ENCODE measurements around the gene TMEM17. TPM values are rescaled to one million over a fixed set of nuclear protein-coding genes. Genes with fewer than 3 reads are reported as not detected.
"Not testable (repeated sequence)": the region's sequence is repeated elsewhere in the genome, so short reads cannot be mapped to it uniquely, and the experiment has no call there.

Gene TMEM17
- total RNA-seq, 1 experiment from 2014 or later = 3.9 TPM

- Histone ChIP-seq H3K27me3 (replicated peaks) (no peaks in the 10 kb centered on the region), H3K9me3 (replicated peaks) (no peaks in the 10 kb centered on the region), H3K27ac (no peak overlapping the region), H3K36me3 (no peaks in the 10 kb centered on the region), H3K4me1 (replicated peaks) (peaks cover 12% of the 10 kb centered on the region), H3K4me3 (no peak overlapping the region)
- DNase-seq (ENCODE audit: low read depth in 1 of 2, low spot score in 2 of 2) = no peak
Measured at GRCh38 chr2:62527478-62528210, 21.6 kb upstream of the TMEM17 start.

DNA sequence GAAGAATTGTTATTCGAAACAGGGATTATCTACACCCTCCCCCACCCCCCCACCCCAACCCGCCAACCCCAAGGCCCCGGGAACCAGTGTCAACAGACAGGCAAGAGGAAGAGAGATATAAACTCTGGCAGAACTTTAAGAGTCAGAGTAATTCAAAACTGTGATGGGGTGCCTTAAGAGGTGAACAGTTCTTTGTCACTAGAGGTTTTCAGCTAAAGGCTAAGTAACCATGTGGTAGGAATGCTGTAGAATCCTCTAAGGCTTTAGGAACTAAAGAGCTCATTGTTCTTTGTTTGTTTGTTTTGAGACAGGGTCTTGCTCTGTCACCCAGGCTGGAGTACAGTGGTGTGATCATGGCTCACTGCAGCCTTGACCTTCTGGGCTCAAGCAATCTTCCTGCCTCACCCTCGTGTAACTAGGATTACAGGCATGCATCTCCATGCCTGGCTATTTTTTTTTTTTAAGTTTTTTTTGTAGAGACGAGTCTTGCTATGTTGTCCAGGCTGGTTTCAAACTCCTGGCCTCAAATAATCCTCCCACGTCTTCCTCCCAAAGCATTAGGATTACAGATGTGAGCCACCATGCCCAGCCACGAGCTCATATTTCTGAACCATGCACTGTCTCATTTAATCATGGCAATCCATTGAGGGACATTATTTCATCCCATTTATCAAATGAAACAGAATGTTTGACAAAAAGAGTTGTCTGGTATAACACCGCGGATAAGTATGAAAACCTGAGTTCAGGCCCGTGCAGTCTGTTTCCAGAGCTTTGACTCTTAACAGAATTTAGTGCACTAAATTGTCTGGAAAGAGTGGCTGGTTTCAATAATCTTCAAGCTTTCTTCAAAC is 20.8 kb upstream of the TMEM17 start:
- H3K27ac ChIP-seq = no peak overlapping the region
- no peak overlapping the region for H3K4me3 ChIP-seq
- H3K36me3 ChIP-seq = no peaks in the 10 kb centered on the region
- H3K27me3 ChIP-seq (replicated peaks) = no peaks in the 10 kb centered on the region
- peak in 1 of 2 experiments; percentile 47 for DNase-seq (ENCODE audit: low read depth in 1 of 2, low spot score in 2 of 2)
- H3K4me1 ChIP-seq (replicated peaks) = peaks cover 12% of the 10 kb centered on the region
- no peaks in the 10 kb centered on the region for H3K9me3 ChIP-seq (replicated peaks)

GRCh38 chr2:62525549-62526269 is 19.7 kb upstream of the TMEM17 start:
- Histone ChIP-seq H3K27ac (no peak overlapping the region; the same call in 1 of the 2 replicates), H3K9me3 (replicated peaks) (no peaks in the 10 kb centered on the region), H3K27me3 (replicated peaks) (no peaks in the 10 kb centered on the region), H3K4me1 (replicated peaks) (peaks cover 12% of the 10 kb centered on the region), H3K4me3 (no peak overlapping the region), H3K36me3 (no peaks in the 10 kb centered on the region)
- no peak for DNase-seq (ENCODE audit: low read depth in 1 of 2, low spot score in 2 of 2)

- Histone ChIP-seq H3K4me1 (replicated peaks) (peaks cover 12% of the 10 kb centered on the region), H3K27me3 (replicated peaks) (no peaks in the 10 kb centered on the region), H3K4me3 (no peak overlapping the region), H3K36me3 (no peaks in the 10 kb centered on the region), H3K9me3 (replicated peaks) (no peaks in the 10 kb centered on the region), H3K27ac (no peak overlapping the region)
- no peak for DNase-seq (ENCODE audit: low read depth in 1 of 2, low spot score in 2 of 2)
Measured at GRCh38 chr2:62524293-62524941, 18.4 kb upstream of the TMEM17 start.

- not testable (repeated sequence) for H3K27me3 ChIP-seq (replicated peaks); DNase-seq (ENCODE audit: low read depth in 1 of 2, low spot score in 2 of 2); H3K4me1 ChIP-seq (replicated peaks); H3K9me3 ChIP-seq (replicated peaks); H3K4me3 ChIP-seq; H3K36me3 ChIP-seq; H3K27ac ChIP-seq
Measured at GRCh38 chr2:62521061-62521460, 15.1 kb upstream of the TMEM17 start.

DNA sequence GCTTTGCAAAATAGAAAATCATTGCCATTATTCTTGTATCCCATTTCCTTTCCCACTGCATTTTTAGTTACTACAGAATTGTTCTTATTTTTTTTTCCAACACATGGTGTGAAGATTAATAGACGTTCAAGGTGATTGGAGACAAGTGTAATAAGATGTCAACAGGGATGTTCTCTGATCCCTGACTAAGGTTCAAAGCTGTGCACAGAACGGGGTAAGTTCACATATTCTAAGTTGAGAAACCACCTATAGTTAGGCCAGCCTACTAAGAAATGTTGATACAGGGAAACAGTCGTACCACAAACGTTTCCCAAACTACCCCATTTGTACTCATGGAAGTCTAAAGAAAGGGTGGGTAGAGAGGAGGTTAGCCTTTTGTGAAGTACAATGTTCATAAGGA is 6.4 kb upstream of the TMEM17 start:
- H3K4me3 ChIP-seq = no peak overlapping the region
- H3K4me1 ChIP-seq (replicated peaks) = no peaks in the 10 kb centered on the region
- H3K27ac ChIP-seq = no peak overlapping the region
- DNase-seq (ENCODE audit: low read depth in 1 of 2, low spot score in 2 of 2) = no peak
- no peaks in the 10 kb centered on the region for H3K27me3 ChIP-seq (replicated peaks)
- no peaks in the 10 kb centered on the region for H3K36me3 ChIP-seq
- no peaks in the 10 kb centered on the region for H3K9me3 ChIP-seq (replicated peaks)

DNA sequence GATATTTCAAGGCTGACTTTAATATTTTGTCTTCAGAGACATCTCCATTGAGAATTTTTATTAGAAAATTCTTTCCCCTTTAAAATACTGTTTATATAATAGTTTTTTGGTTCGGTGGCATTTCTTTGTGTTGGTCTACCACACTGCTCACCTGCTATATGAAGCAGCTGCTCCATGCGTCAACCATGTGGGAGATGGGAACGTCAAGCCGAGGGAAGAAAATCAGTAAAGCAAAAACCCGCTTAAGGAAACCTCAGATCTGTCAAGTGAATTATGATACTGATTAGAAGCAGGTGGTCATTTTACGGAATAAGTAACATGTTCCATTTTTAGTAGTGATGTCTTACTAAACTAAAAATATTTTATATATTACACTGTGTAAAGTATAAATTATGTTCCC is 5.6 kb upstream of the TMEM17 start:
- Histone ChIP-seq H3K4me3 (no peak overlapping the region), H3K27me3 (replicated peaks) (no peaks in the 10 kb centered on the region), H3K27ac (no peak overlapping the region), H3K36me3 (no peaks in the 10 kb centered on the region), H3K9me3 (replicated peaks) (no peaks in the 10 kb centered on the region), H3K4me1 (replicated peaks) (0 out of 2 replicates have a peak, but pooled peaks cover 2% of the 10 kb centered on the region)
- no peak for DNase-seq (ENCODE audit: low read depth in 1 of 2, low spot score in 2 of 2)

- Histone ChIP-seq H3K27ac (peak overlapping the region; percentile 70), H3K36me3 (no peaks in the 10 kb centered on the region), H3K9me3 (replicated peaks) (no peaks in the 10 kb centered on the region), H3K4me1 (replicated peaks) (peaks cover 20% of the 10 kb centered on the region), H3K4me3 (peak overlapping the region; percentile 76), H3K27me3 (replicated peaks) (no peaks in the 10 kb centered on the region)
- DNase-seq (ENCODE audit: low read depth in 1 of 2, low spot score in 2 of 2) = no peak
Measured at GRCh38 chr2:62506421-62506750, 391 bp upstream of the TMEM17 start.

GRCh38 chr2:62505109-62505749 is 766 bp downstream of the TMEM17 start:
- DNase-seq (ENCODE audit: low read depth in 1 of 2, low spot score in 2 of 2) = peak in 1 of 2 experiments; percentile 27
- Histone ChIP-seq H3K27me3 (replicated peaks) (no peaks in the 10 kb centered on the region), H3K4me1 (replicated peaks) (peaks cover 25% of the 10 kb centered on the region), H3K9me3 (replicated peaks) (no peaks in the 10 kb centered on the region), H3K4me3 (peak overlapping the region; percentile 76), H3K27ac (peak overlapping the region; percentile 70), H3K36me3 (no peaks in the 10 kb centered on the region)

GRCh38 chr2:62504657-62505056 is 1.3 kb downstream of the TMEM17 start:
- no peaks in the 10 kb centered on the region for H3K9me3 ChIP-seq (replicated peaks)
- H3K36me3 ChIP-seq = no peaks in the 10 kb centered on the region
- peak overlapping the region; percentile 70; the same call in 1 of the 2 replicates for H3K27ac ChIP-seq
- H3K4me1 ChIP-seq (replicated peaks) = peaks cover 25% of the 10 kb centered on the region
- no peaks in the 10 kb centered on the region for H3K27me3 ChIP-seq (replicated peaks)
- DNase-seq (ENCODE audit: low read depth in 1 of 2, low spot score in 2 of 2) = no peak
- H3K4me3 ChIP-seq = no peak overlapping the region

GRCh38 chr2:62501794-62502500 is 4.0 kb downstream of the TMEM17 start:
- no peaks in the 10 kb centered on the region for H3K36me3 ChIP-seq
- H3K4me1 ChIP-seq (replicated peaks) = peaks cover 25% of the 10 kb centered on the region
- no peak overlapping the region for H3K4me3 ChIP-seq
- H3K27me3 ChIP-seq (replicated peaks) = no peaks in the 10 kb centered on the region
- no peaks in the 10 kb centered on the region for H3K9me3 ChIP-seq (replicated peaks)
- H3K27ac ChIP-seq = peak overlapping the region; percentile 93
- DNase-seq (ENCODE audit: low read depth in 1 of 2, low spot score in 2 of 2) = peak; percentile 50 to 55

- DNase-seq (ENCODE audit: low read depth in 1 of 2, low spot score in 2 of 2) = no peak
- H3K36me3 ChIP-seq = no peaks in the 10 kb centered on the region
- no peak overlapping the region for H3K4me3 ChIP-seq
- no peaks in the 10 kb centered on the region for H3K9me3 ChIP-seq (replicated peaks)
- H3K4me1 ChIP-seq (replicated peaks) = peaks cover 19% of the 10 kb centered on the region
- H3K27me3 ChIP-seq (replicated peaks) = no peaks in the 10 kb centered on the region
- peak overlapping the region; percentile 93 for H3K27ac ChIP-seq
Measured at GRCh38 chr2:62501069-62501468, 4.9 kb downstream of the TMEM17 start.
